ENCODE measurements around the gene GPC6.
A peak's percentile ranks its signal among the peaks of the same experiment; 100 is the strongest.

Gene GPC6

GRCh38 chr13:94415500-94416237, 1189.1 kb downstream of the GPC6 start:
- Histone ChIP-seq H4K8ac (ENCODE audit: low read depth, low read length) (no peak overlapping the region), H3K9ac (ENCODE audit: low read length) (no peak overlapping the region), H3K4ac (ENCODE audit: low read depth, low read length) (no peak overlapping the region), H3K36me3 (ENCODE audit: control insufficient read depth, insufficient read depth, low read length) (no peaks in the 10 kb centered on the region), H4K5ac (ENCODE audit: low read length) (no peak overlapping the region), H3K79me2 (ENCODE audit: control insufficient read depth, insufficient read depth, low read length) (no peaks in the 10 kb centered on the region), H3K4me3 (ENCODE audit: low read length) (no peak overlapping the region), H3K27ac (ENCODE audit: low read depth, low read length) (no peak overlapping the region), H2BK15ac (replicated peaks; ENCODE audit: low read depth) (no peak overlapping the region), H2BK120ac (ENCODE audit: low read depth, low read length) (no peak overlapping the region), H3K4me2 (ENCODE audit: low read length) (no peak overlapping the region), H3K56ac (ENCODE audit: low read length) (no peak overlapping the region), H3K79me1 (ENCODE audit: low read length) (no peaks in the 10 kb centered on the region), H3K23ac (ENCODE audit: low read length) (no peak overlapping the region), H3K4me1 (ENCODE audit: control insufficient read depth, low read depth, low read length) (no peaks in the 10 kb centered on the region), H2AK5ac (ENCODE audit: low read length) (no peak overlapping the region), H3K27me3 (ENCODE audit: insufficient read depth, low read length, poor library complexity) (no peaks in the 10 kb centered on the region), H3K18ac (ENCODE audit: low read length) (no peak overlapping the region), H2BK5ac (ENCODE audit: low read length) (no peak overlapping the region)
- WGBS (ENCODE audit: extremely low coverage, insufficient coverage, low lambda C conversion rate): no CpG with 5 or more reads among the region's 7 CpGs
- peak; percentile 19 for DNase-seq

GRCh38 chr13:94416454-94417080, 1190.0 kb downstream of the GPC6 start:
- no peak overlapping the region for H3K18ac ChIP-seq (ENCODE audit: low read length)
- H2AK5ac ChIP-seq (ENCODE audit: low read length): no peak overlapping the region
- no peak overlapping the region for H4K8ac ChIP-seq (ENCODE audit: low read depth, low read length)
- no peak overlapping the region for H4K5ac ChIP-seq (ENCODE audit: low read length)
- no peak overlapping the region for H3K4ac ChIP-seq (ENCODE audit: low read depth, low read length)
- no peaks in the 10 kb centered on the region for H3K36me3 ChIP-seq (ENCODE audit: control insufficient read depth, insufficient read depth, low read length)
- no peak overlapping the region for H3K4me3 ChIP-seq (ENCODE audit: low read length)
- H2BK5ac ChIP-seq (ENCODE audit: low read length): no peak overlapping the region
- no peaks in the 10 kb centered on the region for H3K27me3 ChIP-seq (ENCODE audit: insufficient read depth, low read length, poor library complexity)
- H2BK15ac ChIP-seq (replicated peaks; ENCODE audit: low read depth): no peak overlapping the region
- no peaks in the 10 kb centered on the region for H3K79me2 ChIP-seq (ENCODE audit: control insufficient read depth, insufficient read depth, low read length)
- peak; percentile 92 for DNase-seq
- no peaks in the 10 kb centered on the region for H3K79me1 ChIP-seq (ENCODE audit: low read length)
- H3K4me2 ChIP-seq (ENCODE audit: low read length): no peak overlapping the region
- H3K4me1 ChIP-seq (ENCODE audit: control insufficient read depth, low read depth, low read length): no peaks in the 10 kb centered on the region
- no peak overlapping the region for H3K9ac ChIP-seq (ENCODE audit: low read length)
- no peak overlapping the region for H3K23ac ChIP-seq (ENCODE audit: low read length)
- H2BK120ac ChIP-seq (ENCODE audit: low read depth, low read length): no peak overlapping the region
- H3K27ac ChIP-seq (ENCODE audit: low read depth, low read length): no peak overlapping the region
- H3K56ac ChIP-seq (ENCODE audit: low read length): no peak overlapping the region
- no CpG with 5 or more reads among the region's 7 CpGs for WGBS (ENCODE audit: extremely low coverage, insufficient coverage, low lambda C conversion rate)

GRCh38 chr13:94417294-94417693, 1190.7 kb downstream of the GPC6 start:
- Histone ChIP-seq H3K79me1 (ENCODE audit: low read length) (no peaks in the 10 kb centered on the region), H2BK15ac (replicated peaks; ENCODE audit: low read depth) (no peak overlapping the region), H3K56ac (ENCODE audit: low read length) (no peak overlapping the region), H3K4me1 (ENCODE audit: control insufficient read depth, low read depth, low read length) (no peaks in the 10 kb centered on the region), H3K36me3 (ENCODE audit: control insufficient read depth, insufficient read depth, low read length) (no peaks in the 10 kb centered on the region), H2BK5ac (ENCODE audit: low read length) (no peak overlapping the region), H4K8ac (ENCODE audit: low read depth, low read length) (no peak overlapping the region), H4K5ac (ENCODE audit: low read length) (no peak overlapping the region), H2BK120ac (ENCODE audit: low read depth, low read length) (no peak overlapping the region), H3K4me3 (ENCODE audit: low read length) (no peak overlapping the region), H3K79me2 (ENCODE audit: control insufficient read depth, insufficient read depth, low read length) (no peaks in the 10 kb centered on the region), H3K18ac (ENCODE audit: low read length) (no peak overlapping the region), H3K23ac (ENCODE audit: low read length) (no peak overlapping the region), H3K4me2 (ENCODE audit: low read length) (no peak overlapping the region), H2AK5ac (ENCODE audit: low read length) (no peak overlapping the region), H3K4ac (ENCODE audit: low read depth, low read length) (no peak overlapping the region), H3K27ac (ENCODE audit: low read depth, low read length) (no peak overlapping the region), H3K27me3 (ENCODE audit: insufficient read depth, low read length, poor library complexity) (no peaks in the 10 kb centered on the region), H3K9ac (ENCODE audit: low read length) (no peak overlapping the region)
- no peak for DNase-seq

- Histone ChIP-seq H3K79me1 (ENCODE audit: low read length) (no peaks in the 10 kb centered on the region), H3K23ac (ENCODE audit: low read length) (no peak overlapping the region), H3K36me3 (ENCODE audit: control insufficient read depth, insufficient read depth, low read length) (no peaks in the 10 kb centered on the region), H3K56ac (ENCODE audit: low read length) (no peak overlapping the region), H3K4me2 (ENCODE audit: low read length) (no peak overlapping the region), H2BK120ac (ENCODE audit: low read depth, low read length) (no peak overlapping the region), H4K8ac (ENCODE audit: low read depth, low read length) (no peak overlapping the region), H2BK15ac (replicated peaks; ENCODE audit: low read depth) (no peak overlapping the region), H4K5ac (ENCODE audit: low read length) (no peak overlapping the region), H3K18ac (ENCODE audit: low read length) (no peak overlapping the region), H3K9ac (ENCODE audit: low read length) (no peak overlapping the region), H3K79me2 (ENCODE audit: control insufficient read depth, insufficient read depth, low read length) (no peaks in the 10 kb centered on the region), H3K4ac (ENCODE audit: low read depth, low read length) (no peak overlapping the region), H3K4me3 (ENCODE audit: low read length) (no peak overlapping the region), H2BK5ac (ENCODE audit: low read length) (no peak overlapping the region), H3K27me3 (ENCODE audit: insufficient read depth, low read length, poor library complexity) (no peaks in the 10 kb centered on the region), H2AK5ac (ENCODE audit: low read length) (no peak overlapping the region), H3K27ac (ENCODE audit: low read depth, low read length) (no peak overlapping the region), H3K4me1 (ENCODE audit: control insufficient read depth, low read depth, low read length) (no peaks in the 10 kb centered on the region)
- DNase-seq: no peak
- WGBS (ENCODE audit: extremely low coverage, insufficient coverage, low lambda C conversion rate): no CpG with 5 or more reads among the region's 1 CpG
These were observed 1192.8 kb downstream of the GPC6 start for GRCh38 chr13:94419304-94419924.

GRCh38 chr13:94419925-94420305, 1193.3 kb downstream of the GPC6 start:
- no peaks in the 10 kb centered on the region for H3K27me3 ChIP-seq (ENCODE audit: insufficient read depth, low read length, poor library complexity)
- no peak overlapping the region for H3K56ac ChIP-seq (ENCODE audit: low read length)
- no CpG with 5 or more reads among the region's 1 CpG for WGBS (ENCODE audit: extremely low coverage, insufficient coverage, low lambda C conversion rate)

More at GRCh38 chr13:94419925-94420305, 1193.3 kb downstream of the GPC6 start:
- no peak overlapping the region for H2BK15ac ChIP-seq (replicated peaks; ENCODE audit: low read depth)
- H3K79me2 ChIP-seq (ENCODE audit: control insufficient read depth, insufficient read depth, low read length): no peaks in the 10 kb centered on the region
- no peak overlapping the region for H2AK5ac ChIP-seq (ENCODE audit: low read length)
- H4K8ac ChIP-seq (ENCODE audit: low read depth, low read length): no peak overlapping the region
- no peak overlapping the region for H3K4me2 ChIP-seq (ENCODE audit: low read length)
- no peaks in the 10 kb centered on the region for H3K79me1 ChIP-seq (ENCODE audit: low read length)
- H3K27ac ChIP-seq (ENCODE audit: low read depth, low read length): no peak overlapping the region
- H3K36me3 ChIP-seq (ENCODE audit: control insufficient read depth, insufficient read depth, low read length): no peaks in the 10 kb centered on the region
- no peak for DNase-seq
- H2BK120ac ChIP-seq (ENCODE audit: low read depth, low read length): no peak overlapping the region
- no peaks in the 10 kb centered on the region for H3K4me1 ChIP-seq (ENCODE audit: control insufficient read depth, low read depth, low read length)
- H3K9ac ChIP-seq (ENCODE audit: low read length): no peak overlapping the region
- H4K5ac ChIP-seq (ENCODE audit: low read length): no peak overlapping the region
- no peak overlapping the region for H3K4me3 ChIP-seq (ENCODE audit: low read length)
- no peak overlapping the region for H3K18ac ChIP-seq (ENCODE audit: low read length)
- no peak overlapping the region for H3K23ac ChIP-seq (ENCODE audit: low read length)
- H3K4ac ChIP-seq (ENCODE audit: low read depth, low read length): no peak overlapping the region
- H2BK5ac ChIP-seq (ENCODE audit: low read length): no peak overlapping the region

Measured in mesendoderm (in vitro differentiated cells).